GM18511 (cell line): ENCODE data around the gene PXMP4.
A peak's percentile ranks its signal among the peaks of the same experiment; 100 is the strongest.

ENCODE experiments used
- ATAC-seq: cut with Tn5 transposase; IDR thresholded peaks from one replicate; pipeline ENCODE4 v1.9.1; 2021; ENCODE audit warnings: mild to moderate bottlenecking, moderate library complexity; ENCODE audit not compliant: unreplicated experiment

The PXMP4 gene

DNA sequence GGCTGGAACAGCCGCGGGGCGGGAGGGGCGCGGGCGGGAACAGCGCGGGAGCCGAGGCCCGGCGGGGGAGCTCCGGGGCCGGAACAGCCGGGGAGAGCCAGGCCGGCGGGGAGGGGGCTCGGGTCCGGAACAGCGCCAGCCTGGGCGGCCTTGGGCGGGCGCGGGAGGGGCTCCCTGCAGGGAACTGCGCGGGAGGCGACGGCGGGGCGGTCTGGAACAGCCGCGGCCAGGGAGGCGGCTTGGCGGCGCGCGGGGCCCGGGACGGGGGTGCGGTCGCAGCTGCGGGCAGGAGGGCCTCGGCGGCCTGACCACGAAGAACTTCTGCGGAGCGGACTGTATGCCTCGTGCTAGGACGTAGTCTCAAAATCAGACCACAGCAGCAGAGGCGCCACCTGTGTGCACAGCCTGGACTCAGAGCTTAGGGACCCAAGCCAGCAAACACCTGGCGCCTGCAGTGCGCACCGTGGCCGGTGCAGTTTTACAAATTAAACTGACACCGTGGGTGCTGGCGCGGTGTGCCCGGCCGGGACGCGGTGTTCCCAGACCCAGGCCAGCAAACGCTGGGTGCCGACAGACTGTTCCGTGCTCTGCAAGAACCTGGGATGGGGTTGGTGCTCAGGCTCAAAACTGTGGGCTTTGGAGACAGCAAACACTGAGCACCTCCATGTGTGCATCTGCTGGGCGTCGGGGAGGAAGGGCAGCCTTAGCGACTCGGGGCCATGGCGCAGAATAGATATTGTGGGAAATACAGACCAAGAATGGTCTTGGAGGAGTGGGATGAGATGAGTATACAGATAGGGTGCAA is 12.3 kb upstream of the PXMP4 start:
- peak; percentile 69 for ATAC-seq

DNA sequence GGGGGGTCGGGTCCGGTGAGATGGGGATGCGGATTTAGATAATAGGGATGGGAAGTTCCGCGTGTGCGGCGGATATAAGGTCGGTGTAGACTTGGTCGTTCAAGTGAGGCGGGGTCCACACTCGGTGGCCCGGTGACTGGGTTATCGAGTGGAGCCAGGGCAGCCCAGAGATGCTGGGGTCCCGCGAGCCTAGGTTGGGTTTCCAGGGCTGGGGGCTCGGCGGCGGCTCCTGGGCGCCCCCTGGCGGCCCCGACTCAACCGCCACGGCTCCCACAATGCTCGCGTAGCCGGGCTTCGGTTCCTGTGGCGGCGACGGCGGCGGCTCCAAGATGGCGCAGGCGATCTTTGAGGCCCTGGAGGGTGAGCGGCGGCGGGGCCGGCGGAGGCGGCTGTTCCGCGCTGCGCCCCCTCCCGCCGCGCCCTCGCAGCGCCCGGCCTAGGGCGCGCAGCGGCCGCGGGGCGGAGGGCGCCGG is 11.6 kb upstream of the PXMP4 start, which contains the start of gene ZNF341:
Gene ZNF341, plus strand, starts transcription at position 304 of the 473 bp plus-strand sequence. Its CDS starts 26 bp downstream, at position 330.
- peak; percentile 68 for ATAC-seq

GRCh38 chr20:33730946-33731692 is 11.0 kb upstream of the PXMP4 start:
- no peak for ATAC-seq

- ATAC-seq: no peak
Measured at GRCh38 chr20:33729101-33729500, 9.0 kb upstream of the PXMP4 start.

DNA sequence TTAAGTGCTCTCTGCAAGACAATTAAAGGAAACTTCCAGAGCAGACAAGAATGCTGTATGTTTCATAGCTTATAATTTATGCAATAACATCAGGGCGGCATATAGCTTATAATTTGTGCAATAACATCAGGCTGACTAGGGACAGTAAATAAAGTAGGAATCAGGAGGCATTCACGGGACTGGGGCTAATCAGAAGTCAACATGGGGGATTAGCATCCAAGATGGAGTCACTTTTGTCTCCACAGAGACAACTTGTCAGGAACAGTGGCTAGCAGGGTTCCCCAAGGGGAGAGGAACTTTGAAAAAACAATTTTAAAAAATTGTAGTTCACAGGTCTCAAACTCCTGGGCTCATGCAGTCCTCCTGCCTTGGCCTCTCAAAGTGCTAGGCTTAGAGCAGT is 8.4 kb upstream of the PXMP4 start:
- ATAC-seq: no peak

- ATAC-seq: no peak
Measured at GRCh38 chr20:33727806-33728205, 7.7 kb upstream of the PXMP4 start.

GRCh38 chr20:33727115-33727479 is 7.0 kb upstream of the PXMP4 start:
- ATAC-seq: no peak

DNA sequence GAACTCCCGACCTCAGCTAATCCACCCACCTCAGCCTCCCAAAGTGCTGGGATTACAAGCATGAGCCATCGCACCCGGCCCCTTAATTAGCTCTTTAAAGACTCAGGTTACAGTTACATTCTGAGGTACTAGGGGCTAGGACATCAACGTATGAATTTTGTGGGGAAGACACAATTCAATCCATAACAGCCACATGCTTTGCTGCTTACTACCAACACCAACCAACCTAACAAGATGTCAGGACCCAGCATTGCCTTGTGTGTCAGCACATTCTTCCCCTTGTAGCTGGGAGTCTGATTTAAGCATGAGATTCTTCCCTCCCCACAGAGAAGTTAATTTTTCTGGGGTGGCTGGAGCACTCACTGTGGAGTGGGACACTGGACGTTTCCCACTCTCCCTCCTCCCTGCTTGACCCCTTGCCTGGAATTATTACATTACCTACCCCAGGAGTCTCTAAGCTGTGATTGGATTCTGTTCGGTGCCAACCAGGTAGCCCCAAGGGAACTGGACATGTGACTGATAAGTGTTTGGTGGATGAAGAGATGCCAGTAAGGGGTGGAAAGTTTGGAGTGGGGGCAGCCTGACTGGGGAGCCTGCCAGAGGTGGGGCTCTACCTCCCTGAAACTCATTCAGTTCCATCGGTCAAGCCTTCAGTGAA is 5.6 kb upstream of the PXMP4 start:
- ATAC-seq: no peak

- no peak for ATAC-seq
Measured at GRCh38 chr20:33724439-33725094, 4.5 kb upstream of the PXMP4 start.

DNA sequence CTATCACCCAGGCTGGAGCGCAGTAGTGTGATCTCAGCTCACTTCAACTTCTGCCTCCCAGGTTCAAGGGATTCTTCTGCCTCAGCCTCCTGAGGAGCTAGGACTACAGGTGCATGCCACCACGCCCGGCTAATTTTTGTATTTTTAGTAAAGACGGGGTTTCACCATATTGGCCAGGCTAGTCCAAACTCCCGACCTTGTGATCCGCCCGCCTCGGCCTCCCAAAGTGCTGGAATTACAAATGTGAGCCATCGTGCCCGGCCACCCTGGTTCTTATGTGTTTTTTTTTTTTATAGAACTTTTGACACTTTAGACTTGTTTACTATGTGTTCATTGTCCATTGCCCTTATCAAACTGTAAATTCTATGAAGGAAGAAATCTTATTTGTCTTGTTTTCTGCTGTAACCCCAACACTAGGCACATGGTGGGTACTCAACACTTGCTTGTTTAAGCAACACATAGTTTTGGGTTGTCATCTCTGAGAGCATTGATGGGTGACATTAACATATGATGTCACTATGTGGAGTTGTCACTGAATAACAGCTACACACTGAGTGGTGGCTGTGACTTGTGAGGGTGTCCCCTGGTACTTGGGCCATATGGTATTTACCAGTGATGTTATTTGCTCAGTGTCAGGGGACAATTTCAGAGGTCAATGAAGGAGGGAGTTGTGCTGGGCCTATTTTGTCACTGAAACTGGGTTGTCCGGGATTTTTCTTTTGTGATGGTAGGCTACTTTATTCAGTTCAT is 1.5 kb upstream of the PXMP4 start:
- ATAC-seq: no peak

GRCh38 chr20:33719277-33719988 is 677 bp downstream of the PXMP4 start:
- ATAC-seq: no peak

DNA sequence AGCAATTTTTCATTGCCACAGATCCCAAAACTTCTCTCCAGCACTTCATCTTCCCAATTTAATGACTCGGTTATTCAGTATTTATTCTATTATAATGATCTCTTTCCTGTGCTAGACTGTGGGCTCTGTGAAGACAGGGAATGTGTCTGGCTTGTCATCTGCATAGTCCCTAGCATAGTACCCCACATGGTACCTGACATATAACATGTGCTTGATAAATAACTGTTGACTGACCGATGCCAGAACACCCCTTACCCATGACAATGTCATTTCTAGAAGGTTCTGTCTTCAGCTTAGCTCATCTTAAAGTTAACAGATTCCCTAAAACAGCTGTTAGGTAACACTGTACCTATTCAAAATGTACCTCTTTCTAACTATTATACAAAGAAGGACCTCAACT is 3.6 kb downstream of the PXMP4 start:
- ATAC-seq: no peak

DNA sequence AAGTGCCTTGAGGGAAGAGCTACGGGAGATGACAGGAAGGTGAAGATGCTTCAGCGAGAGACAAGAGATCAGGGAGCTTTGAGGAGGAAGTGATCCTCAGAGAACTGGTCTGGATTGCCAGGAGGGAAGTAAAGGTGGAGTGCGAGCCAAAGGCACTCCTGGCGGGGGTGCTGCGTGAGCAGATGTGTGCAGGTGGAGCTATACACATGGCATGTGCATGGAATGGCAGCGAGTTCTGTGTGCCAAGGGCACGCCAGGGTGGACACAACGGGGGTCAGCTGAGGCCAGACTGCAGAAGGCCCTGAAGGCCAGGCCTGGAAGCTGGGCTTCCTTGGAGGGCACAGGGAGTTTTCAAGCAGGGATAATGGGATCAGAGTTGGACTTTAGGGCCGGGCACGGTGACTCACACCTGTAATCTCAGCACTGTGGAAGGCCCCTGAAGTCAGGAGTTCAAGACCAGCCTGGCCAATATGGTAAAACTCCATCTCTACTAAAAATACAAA is 6.2 kb downstream of the PXMP4 start:
- no peak for ATAC-seq

DNA sequence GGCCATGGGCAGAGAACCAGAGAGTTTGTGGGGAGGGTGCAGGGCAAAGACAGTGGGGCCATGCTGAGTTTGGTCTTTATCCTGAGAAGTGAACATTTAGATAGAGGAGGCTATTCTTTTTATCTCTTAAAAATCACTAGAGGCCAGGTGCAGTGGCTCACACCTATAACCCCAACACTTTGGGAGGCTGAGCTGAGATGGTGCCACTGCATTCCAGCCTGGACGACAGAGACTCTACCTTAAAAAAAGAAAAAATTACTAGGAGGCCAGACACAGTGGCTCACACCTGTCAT is 8.7 kb downstream of the PXMP4 start:
- ATAC-seq: no peak

DNA sequence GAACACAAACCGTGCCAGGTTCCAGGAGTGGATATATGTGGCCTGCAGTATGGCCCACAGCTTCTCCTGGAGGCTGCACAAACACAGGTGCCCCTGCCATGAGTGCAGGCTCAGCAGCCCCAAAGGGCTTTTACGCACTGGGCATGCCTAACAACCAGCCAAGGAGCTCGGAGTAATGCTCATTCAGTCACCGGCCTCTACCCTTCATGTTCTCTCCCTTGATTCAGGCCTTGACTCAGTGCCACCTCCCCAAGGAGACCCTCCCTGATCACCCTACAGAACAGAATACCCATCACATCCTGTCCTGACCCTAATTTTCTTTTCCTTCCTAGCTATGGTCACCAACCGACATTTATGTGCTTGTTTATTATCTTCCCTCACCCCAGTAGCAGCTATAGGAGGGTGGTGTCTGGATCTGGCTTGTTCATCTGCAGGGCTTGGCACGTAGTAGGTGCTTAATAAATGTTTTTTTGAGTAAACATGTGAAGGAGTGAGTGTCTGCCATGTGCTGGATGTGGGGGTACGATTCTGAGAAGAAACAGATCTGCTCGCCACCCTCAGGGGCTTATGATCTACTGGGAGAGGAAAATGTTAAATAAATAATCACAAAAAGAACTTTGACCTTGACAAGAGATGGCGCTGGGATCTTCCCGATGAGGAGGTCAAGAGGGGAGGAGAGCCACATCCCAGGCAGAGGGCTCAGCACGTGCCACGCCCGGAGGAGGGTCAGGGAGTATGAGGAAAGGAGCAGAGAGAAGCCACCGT is 9.2 kb downstream of the PXMP4 start:
- ATAC-seq: no peak

GRCh38 chr20:33709905-33710541 is 10.1 kb downstream of the PXMP4 start:
- no peak for ATAC-seq

- no peak for ATAC-seq
Measured at GRCh38 chr20:33709398-33709797, 10.7 kb downstream of the PXMP4 start.

DNA sequence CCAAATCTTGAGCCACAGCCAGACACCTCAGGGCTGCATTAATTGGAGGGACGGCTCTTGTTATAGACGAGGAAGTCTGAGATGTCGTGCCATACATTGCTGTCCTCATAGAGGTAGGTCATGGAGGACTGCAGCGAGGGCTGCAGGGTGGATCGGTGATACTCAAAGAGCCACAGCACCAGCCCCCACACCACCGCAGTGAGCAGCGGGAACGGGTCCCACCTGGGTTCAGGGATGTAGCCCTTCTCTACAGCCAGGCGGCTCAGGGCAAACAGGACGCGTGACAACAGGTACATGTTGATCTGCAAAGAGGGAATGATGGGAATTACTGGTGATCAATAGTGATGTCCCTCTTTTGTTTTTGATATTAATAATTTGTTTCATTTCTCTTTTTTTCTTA is 12.4 kb downstream of the PXMP4 start:
- ATAC-seq: no peak
